Measurements from ENCODE around the gene ULK2. TPM values are rescaled to one million over a fixed set of nuclear protein-coding genes. Genes with fewer than 3 reads are reported as not detected.
A peak's percentile ranks its signal among the peaks of the same experiment; 100 is the strongest.
"Not testable (repeated sequence)": the region's sequence is repeated elsewhere in the genome, so short reads cannot be mapped to it uniquely, and the experiment has no call there.

Gene ULK2
- total RNA-seq, 2 donors from 2014 or later, result 7.4 to 9.2 TPM

DNA sequence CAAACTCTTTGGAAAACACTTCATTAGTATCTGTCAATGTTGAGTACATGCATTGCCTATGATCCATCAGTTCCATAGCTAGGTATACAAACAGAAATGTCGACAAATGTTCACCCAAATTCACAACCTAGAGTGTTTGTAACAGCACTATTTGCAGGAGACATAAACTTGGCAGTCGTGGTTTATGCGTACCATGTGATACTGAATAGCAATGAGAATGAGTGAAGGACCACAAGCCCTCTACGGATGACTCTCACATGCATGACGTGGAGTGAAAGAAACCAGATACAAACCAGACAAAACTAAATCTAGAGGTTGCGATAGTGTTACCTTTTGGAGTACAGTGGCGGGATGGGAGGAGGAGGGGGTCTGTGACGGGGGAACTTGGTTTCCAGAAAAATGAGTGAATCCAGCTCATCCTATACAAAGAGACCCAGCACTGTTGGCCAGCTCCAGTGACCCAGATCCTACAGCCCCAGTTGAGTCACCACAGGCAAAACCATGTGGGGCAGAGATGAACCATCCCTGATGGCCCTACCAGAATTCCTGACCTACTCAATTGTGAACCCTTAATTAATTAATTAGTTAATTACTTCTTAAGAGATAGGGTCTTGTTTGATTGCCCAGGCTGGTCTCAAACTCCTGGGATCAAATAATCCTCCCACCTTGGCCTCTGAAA is 15.9 kb upstream of the ULK2 start:
- H3K4me3 Mint-ChIP-seq, result no peak overlapping the region
- no peaks in the 10 kb centered on the region for H3K9me3 Mint-ChIP-seq
- H3K27me3 Mint-ChIP-seq, result no peaks in the 10 kb centered on the region

DNA sequence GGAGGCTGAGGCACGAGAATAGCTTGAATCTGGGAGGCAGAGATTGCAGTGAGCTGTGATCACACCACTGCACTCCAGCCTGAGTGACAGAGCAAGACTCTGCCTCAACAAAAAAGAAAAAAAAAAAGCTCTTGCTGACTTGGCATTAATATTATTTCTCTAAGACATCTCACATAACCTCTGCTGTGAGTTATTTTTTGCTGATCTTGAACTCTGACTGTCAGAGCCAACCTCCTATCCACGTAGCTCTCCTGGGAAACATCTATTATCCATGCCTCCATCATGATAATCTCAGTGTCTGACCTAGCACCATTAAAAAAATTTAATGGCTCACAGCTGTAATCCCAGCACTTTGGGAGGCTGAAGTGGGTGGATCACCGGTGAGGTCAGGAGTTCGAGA is 12.7 kb upstream of the ULK2 start:
- no peaks in the 10 kb centered on the region for H3K9me3 Mint-ChIP-seq
- H3K36me3 Mint-ChIP-seq (ENCODE audit: low read depth), result no peaks in the 10 kb centered on the region
- H3K4me3 Mint-ChIP-seq, result no peak overlapping the region
- no peak for ATAC-seq (replicated peaks)
- H3K27ac Mint-ChIP-seq, result no peak overlapping the region
- H3K27me3 Mint-ChIP-seq, result no peaks in the 10 kb centered on the region
- peaks cover 24% of the 10 kb centered on the region for H3K4me1 Mint-ChIP-seq

More for the DNA sequence above, 15.9 kb upstream of the ULK2 start:
- peak; percentile 95 for ATAC-seq (replicated peaks)
- Mint-ChIP-seq H3K36me3 (ENCODE audit: low read depth) (no peaks in the 10 kb centered on the region), H3K27ac (no peak overlapping the region), H3K4me1 (peaks cover 3% of the 10 kb centered on the region)

DNA sequence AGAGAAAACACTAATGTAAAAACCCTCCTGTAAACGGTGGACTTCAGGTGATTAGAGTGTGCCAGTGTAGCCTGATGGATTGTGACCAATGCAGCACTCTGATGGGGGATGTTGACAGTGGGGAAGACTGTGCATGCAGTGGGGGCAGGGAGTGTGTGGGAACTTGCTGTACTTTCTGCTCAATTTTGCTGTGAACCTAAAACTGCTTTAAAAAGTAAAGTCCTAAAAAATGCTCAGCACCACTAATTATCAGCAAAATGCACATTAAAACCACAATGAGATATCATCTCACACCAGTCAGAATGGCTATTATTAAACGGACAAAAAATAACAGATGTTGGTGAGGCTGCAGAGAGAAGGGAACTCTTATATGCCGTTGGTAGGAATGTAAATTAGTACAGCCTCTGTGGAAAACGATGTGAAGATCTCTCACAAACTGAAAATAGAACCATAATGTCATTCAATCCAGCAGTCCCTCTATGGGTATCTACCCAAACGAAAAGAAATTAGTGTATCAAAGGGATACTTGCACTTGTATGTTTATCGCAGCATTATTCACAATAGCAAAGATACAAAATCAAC is 9.7 kb upstream of the ULK2 start:
- peaks cover 24% of the 10 kb centered on the region for H3K4me1 Mint-ChIP-seq

DNA sequence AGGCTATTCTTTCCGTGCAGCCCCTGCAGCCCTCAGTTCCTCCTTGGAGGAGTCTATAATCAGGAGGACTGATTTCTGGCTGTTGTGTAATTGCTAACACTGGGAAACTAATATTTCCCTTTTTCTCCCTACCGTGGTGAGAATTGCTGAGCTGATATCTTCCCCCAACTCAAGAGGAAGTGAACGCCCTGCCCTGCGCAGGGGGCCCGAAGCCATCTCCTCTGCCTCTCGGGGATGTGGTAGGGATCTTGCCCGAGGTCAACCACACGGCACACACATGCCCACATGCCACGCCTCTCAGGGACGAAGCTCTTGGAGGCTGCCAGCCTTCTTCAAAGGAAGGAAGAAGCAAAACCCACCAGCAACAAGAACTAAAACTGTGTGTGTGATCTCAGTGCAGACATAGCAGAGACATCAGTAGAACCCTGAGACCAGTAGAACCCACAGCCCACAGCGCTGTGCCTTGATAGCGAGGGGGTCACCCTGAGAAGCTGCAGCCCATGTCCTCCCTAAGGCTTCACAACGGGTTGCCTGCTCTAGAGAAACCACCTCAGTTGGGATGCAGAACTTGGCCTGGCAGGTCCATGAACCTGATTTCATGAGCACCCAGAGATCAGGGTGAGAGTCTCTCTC is 8.9 kb upstream of the ULK2 start:
- H3K27me3 Mint-ChIP-seq, result no peaks in the 10 kb centered on the region
- peak; percentile 81 for ATAC-seq (replicated peaks)
- H3K4me3 Mint-ChIP-seq, result peak overlapping the region; percentile 71
- no peaks in the 10 kb centered on the region for H3K36me3 Mint-ChIP-seq (ENCODE audit: low read depth)
- no peaks in the 10 kb centered on the region for H3K9me3 Mint-ChIP-seq
- peaks cover 24% of the 10 kb centered on the region for H3K4me1 Mint-ChIP-seq
- H3K27ac Mint-ChIP-seq, result peak overlapping the region; percentile 79

More for the DNA sequence above, 9.7 kb upstream of the ULK2 start:
- no peaks in the 10 kb centered on the region for H3K27me3 Mint-ChIP-seq
- H3K36me3 Mint-ChIP-seq (ENCODE audit: low read depth), result no peaks in the 10 kb centered on the region
- no peak overlapping the region for H3K27ac Mint-ChIP-seq
- no peak for ATAC-seq (replicated peaks)
- H3K9me3 Mint-ChIP-seq, result no peaks in the 10 kb centered on the region
- peak overlapping the region; percentile 71 for H3K4me3 Mint-ChIP-seq

DNA sequence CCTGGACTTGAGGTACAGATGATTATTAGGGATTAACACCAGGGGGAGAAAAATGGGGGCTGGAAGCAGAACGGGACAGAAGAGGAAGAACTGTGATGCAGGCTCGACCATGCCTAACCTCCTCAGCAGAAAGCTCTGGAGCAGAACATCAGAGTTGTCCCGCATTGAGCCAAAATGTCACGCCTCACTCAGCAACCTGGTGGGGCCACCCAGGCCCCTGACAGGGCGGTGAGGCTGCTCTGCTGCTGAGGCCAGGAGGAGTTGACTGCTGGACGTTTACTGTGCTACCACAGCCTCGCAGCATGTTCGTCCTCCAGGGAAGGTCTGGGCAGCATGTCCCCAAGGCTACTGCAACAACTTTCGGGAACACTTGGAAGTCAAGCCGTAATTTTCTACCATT is 6.5 kb upstream of the ULK2 start:
- no peak overlapping the region for H3K27ac Mint-ChIP-seq
- ATAC-seq (replicated peaks), result no peak
- no peaks in the 10 kb centered on the region for H3K27me3 Mint-ChIP-seq
- H3K4me1 Mint-ChIP-seq, result peaks cover 21% of the 10 kb centered on the region
- H3K9me3 Mint-ChIP-seq, result no peaks in the 10 kb centered on the region
- H3K4me3 Mint-ChIP-seq, result no peak overlapping the region
- no peaks in the 10 kb centered on the region for H3K36me3 Mint-ChIP-seq (ENCODE audit: low read depth)

DNA sequence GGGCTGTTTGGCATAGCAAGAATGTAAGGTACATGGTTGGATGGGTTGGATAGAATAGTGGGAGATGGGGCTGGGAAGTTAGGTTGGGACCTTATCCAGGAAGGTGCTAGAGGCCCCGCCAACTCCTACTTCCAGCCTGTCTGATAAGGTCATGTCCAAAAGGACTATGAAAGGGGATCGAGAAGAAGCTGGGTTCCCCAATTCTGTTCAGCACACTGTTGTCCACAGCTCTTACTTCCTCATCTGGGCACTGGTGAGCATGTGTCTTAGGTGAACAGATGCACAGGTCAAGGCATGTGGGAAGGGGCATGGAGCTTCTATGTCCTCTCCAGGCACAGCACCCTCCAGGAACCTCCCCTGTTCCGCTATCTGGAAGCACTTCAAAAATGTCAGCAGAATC is 5.6 kb upstream of the ULK2 start:
- no peaks in the 10 kb centered on the region for H3K9me3 Mint-ChIP-seq
- no peaks in the 10 kb centered on the region for H3K27me3 Mint-ChIP-seq

DNA sequence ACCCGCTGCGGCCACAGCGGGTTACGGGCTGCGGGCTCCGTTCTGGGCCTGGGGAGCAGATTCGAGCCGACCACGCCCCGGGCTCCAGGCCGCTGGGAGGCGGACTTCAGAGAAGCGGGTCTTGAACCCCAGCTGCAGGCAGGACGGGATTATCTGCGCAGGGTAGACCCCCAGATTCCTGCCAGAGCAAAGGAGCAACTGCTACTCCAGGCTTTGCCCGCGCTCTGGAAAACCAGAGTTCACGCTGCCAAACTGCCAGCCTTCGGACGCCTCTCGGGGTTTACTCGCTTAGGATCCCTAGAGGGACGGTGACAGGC is 301 bp upstream of the ULK2 start:
- H3K36me3 Mint-ChIP-seq (ENCODE audit: low read depth), result peaks cover 6% of the 10 kb centered on the region
- peak overlapping the region; percentile 36 for H3K4me3 Mint-ChIP-seq
- no peaks in the 10 kb centered on the region for H3K27me3 Mint-ChIP-seq
- H3K27ac Mint-ChIP-seq, result no peak overlapping the region
- H3K4me1 Mint-ChIP-seq, result no peaks in the 10 kb centered on the region
- no peaks in the 10 kb centered on the region for H3K9me3 Mint-ChIP-seq
- no peak for ATAC-seq (replicated peaks)

More for the DNA sequence above, 5.6 kb upstream of the ULK2 start:
- no peaks in the 10 kb centered on the region for H3K36me3 Mint-ChIP-seq (ENCODE audit: low read depth)
- H3K4me3 Mint-ChIP-seq, result no peak overlapping the region
- peaks cover 21% of the 10 kb centered on the region for H3K4me1 Mint-ChIP-seq
- no peak for ATAC-seq (replicated peaks)
- no peak overlapping the region for H3K27ac Mint-ChIP-seq

DNA sequence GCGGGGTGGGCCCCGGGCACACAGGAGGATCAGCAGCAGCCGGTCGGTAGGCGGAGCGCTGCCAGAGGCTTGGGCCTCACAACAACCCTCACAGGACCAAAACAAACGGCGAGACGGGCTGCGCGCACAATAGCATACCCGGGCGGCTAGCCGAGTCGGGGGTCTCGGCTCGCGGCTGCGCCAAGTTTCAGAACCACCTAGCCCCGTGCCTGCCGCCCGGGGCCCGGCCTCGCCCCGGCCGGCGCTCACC is 732 bp downstream of the ULK2 start:
- no peaks in the 10 kb centered on the region for H3K9me3 Mint-ChIP-seq
- H3K4me1 Mint-ChIP-seq, result no peaks in the 10 kb centered on the region
- no peaks in the 10 kb centered on the region for H3K27me3 Mint-ChIP-seq
- peak overlapping the region; percentile 83 for H3K4me3 Mint-ChIP-seq
- H3K36me3 Mint-ChIP-seq (ENCODE audit: low read depth), result peaks cover 11% of the 10 kb centered on the region
- peak; percentile 70 for ATAC-seq (replicated peaks)
- H3K27ac Mint-ChIP-seq, result no peak overlapping the region

DNA sequence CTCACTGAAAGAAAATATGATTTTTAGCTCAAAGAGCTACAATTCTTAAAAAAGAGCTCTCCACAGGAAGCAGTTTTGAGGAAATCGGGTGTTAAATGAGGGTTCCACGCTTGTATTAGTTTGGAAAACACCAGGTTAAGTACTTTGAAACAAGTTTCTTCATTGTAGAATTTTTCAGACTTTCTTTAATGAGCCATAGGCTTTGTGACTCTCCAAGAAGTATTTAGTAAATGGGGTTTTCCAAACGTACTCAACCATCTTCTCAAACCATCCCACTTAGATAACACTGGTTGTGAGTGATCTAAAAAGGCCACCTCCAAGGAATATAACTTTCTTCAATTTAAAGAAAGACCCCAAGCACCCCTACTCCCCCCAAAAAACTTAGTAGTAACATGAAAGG is 2.7 kb downstream of the ULK2 start:
- Mint-ChIP-seq H3K27me3 (no peaks in the 10 kb centered on the region), H3K36me3 (ENCODE audit: low read depth) (peaks cover 11% of the 10 kb centered on the region), H3K9me3 (no peaks in the 10 kb centered on the region), H3K4me1 (no peaks in the 10 kb centered on the region), H3K4me3 (peak overlapping the region; percentile 83), H3K27ac (no peak overlapping the region)
- ATAC-seq (replicated peaks), result no peak

DNA sequence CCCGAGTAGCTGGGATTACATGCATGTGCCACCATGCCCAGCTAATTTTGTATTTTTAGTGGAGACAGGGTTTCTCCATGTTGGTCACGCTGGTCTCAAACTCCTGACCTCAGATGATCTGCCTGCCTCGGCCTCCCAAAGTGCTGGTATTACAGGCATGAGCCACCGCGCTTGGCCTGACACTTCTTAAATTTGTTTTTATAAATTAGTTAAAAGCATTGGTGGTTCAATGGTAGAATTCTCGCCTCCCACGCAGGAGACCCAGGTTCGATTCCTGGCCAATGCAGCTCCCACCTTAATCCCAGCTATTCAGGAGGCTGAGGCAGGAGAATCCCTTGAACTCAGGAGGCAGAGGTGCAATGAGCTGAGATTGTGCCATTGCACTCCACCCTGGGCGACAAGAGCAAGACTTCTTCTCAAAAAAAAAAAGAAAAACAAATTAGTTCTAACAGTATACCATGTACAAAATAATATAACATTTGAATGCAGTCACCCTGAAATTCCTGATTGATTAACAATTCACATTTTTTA is 7.0 kb downstream of the ULK2 start:
- H3K4me3 Mint-ChIP-seq; H3K27me3 Mint-ChIP-seq; H3K4me1 Mint-ChIP-seq; H3K27ac Mint-ChIP-seq; H3K9me3 Mint-ChIP-seq; ATAC-seq (replicated peaks): not testable (repeated sequence)
- H3K36me3 Mint-ChIP-seq (ENCODE audit: low read depth), result peaks cover 16% of the 10 kb centered on the region

DNA sequence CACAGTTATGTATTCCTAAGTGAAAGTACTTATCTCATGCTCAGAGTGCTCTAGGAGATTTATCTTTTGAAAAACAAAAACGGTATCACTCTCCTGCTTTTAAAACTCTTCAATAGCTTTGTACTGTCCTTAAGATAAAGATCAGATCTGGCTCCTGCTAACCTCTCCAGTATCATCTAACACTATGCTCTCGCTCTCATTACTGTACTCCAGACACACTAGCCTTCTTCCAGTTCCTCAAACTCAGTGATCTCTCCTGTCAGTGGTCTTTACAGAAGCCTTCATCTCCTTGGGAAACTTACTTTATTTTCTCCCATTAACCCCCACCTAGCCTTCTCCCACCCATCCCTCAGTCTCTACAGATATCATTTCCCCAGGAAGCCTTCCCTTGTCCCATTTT is 10.1 kb downstream of the ULK2 start:
- H3K36me3 Mint-ChIP-seq (ENCODE audit: low read depth), result peaks cover 19% of the 10 kb centered on the region
- H3K27me3 Mint-ChIP-seq, result no peaks in the 10 kb centered on the region
- peak overlapping the region; percentile 37 for H3K27ac Mint-ChIP-seq
- H3K4me1 Mint-ChIP-seq, result no peaks in the 10 kb centered on the region
- ATAC-seq (replicated peaks), result no peak
- H3K9me3 Mint-ChIP-seq, result no peaks in the 10 kb centered on the region
- H3K4me3 Mint-ChIP-seq, result no peak overlapping the region

DNA sequence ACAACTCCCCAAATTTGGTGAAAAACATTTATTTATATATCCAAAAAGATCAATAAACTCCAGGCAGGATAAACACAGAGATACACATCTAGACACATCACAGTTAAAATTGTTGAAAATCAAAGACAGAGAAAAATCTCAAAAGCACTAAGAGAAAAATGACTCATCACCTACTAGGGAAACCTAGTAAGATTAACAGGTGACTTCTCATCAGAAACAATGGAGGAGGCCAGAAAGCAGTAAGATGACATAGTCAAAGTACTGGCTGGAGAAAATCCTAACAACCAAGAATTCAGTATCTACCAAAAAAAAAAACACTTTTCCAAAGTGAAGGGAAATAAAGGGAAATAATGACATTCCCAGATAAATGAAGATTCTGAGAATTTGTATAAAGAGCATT is 33.8 kb downstream of the ULK2 start:
- H3K27me3 Mint-ChIP-seq, result no peaks in the 10 kb centered on the region

DNA sequence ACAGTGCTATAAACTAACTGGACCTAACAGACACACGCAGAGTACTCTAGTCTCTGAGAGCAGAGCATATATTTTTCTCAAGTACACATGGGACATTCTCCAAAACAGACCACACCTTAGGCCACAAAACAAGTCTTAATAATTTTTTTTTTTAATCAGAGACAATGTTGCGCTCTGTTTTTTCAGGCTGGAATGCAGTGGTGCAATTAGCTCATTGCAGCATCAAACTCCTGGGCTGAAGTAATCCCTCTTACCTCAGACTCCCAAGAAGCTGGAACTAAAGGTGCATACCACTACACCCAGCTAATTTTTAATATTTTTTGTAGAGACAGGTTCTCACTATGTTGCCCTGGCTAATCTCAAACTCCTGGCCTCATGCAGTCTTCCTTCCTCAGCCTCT is 37.7 kb downstream of the ULK2 start:
- Mint-ChIP-seq H3K4me3 (no peak overlapping the region), H3K27ac (no peak overlapping the region)

More for the DNA sequence above, 33.8 kb downstream of the ULK2 start:
- H3K4me1 Mint-ChIP-seq, result no peaks in the 10 kb centered on the region
- no peak overlapping the region for H3K27ac Mint-ChIP-seq
- peak; percentile 28 for ATAC-seq (replicated peaks)
- peaks cover 39% of the 10 kb centered on the region for H3K36me3 Mint-ChIP-seq (ENCODE audit: low read depth)
- H3K4me3 Mint-ChIP-seq, result no peak overlapping the region
- no peaks in the 10 kb centered on the region for H3K9me3 Mint-ChIP-seq

DNA sequence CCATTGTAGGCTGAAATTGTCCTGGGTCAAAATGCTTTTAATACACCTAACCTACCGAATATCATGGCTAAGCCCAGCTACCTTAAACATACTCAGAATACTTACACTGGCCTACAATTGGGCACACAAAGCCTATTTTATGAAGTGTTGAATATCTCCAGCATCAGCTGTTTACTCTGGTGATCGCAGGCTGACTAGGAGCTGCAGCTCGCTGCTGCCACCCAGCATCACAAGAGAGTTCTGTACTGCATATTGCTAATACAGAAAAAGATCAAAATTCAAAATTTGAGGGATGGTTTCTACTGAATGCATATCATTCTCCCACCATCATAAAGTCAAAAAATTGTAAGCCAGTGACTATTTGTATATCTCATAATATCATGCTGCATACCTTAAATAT is 55.3 kb downstream of the ULK2 start:
- Mint-ChIP-seq H3K4me3 (no peak overlapping the region), H3K4me1 (no peaks in the 10 kb centered on the region), H3K27ac (no peak overlapping the region), H3K36me3 (ENCODE audit: low read depth) (peaks cover 54% of the 10 kb centered on the region), H3K27me3 (no peaks in the 10 kb centered on the region), H3K9me3 (no peaks in the 10 kb centered on the region)
- no peak for ATAC-seq (replicated peaks)

More for the DNA sequence above, 37.7 kb downstream of the ULK2 start:
- no peak for ATAC-seq (replicated peaks)
- H3K4me1 Mint-ChIP-seq, result no peaks in the 10 kb centered on the region
- H3K27me3 Mint-ChIP-seq, result no peaks in the 10 kb centered on the region
- H3K9me3 Mint-ChIP-seq, result no peaks in the 10 kb centered on the region
- peaks cover 35% of the 10 kb centered on the region for H3K36me3 Mint-ChIP-seq (ENCODE audit: low read depth)

DNA sequence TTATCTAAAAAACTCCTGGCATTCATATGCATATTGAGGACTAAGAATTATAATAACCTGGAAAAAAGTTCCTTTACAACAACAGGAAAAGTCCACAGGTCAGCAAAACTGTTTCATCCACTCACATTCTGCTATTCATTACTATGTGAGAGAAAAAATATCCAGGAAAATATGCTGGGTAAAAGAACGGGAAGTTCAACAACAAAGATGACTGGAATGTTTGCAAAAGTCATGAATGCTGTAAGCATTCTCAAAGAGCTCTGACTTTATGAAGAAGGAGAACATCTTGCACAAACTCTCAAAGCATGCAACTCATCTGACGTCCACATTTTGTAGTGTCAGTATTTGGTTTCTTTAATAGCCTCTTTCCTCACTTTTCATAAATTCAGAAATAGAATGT is 62.7 kb downstream of the ULK2 start:
- Mint-ChIP-seq H3K27ac (no peak overlapping the region), H3K27me3 (no peaks in the 10 kb centered on the region), H3K36me3 (ENCODE audit: low read depth) (peaks cover 39% of the 10 kb centered on the region), H3K4me1 (peaks cover 8% of the 10 kb centered on the region), H3K4me3 (no peak overlapping the region), H3K9me3 (no peaks in the 10 kb centered on the region)
- ATAC-seq (replicated peaks), result no peak
